ENCODE results near the gene PGBD4.

PGBD4 gene

GRCh38 chr15:34070003-34070402, 31.9 kb upstream of the PGBD4 start:
- no peak for FAIRE-seq
- no peak for DNase-seq (ENCODE audit: insufficient read length, low spot score)
- TF ChIP-seq SPI1 (IDR thresholded peaks at IDR 0.05; ENCODE audit: low read depth, low read length) (no peak), POLR2AphosphoS5 (IDR thresholded peaks at IDR 0.05; ENCODE audit: low read depth, low read length) (no peak), POU2F2 (IDR thresholded peaks at IDR 0.05; ENCODE audit: low read depth, low read length) (no peak), PAX5 (IDR thresholded peaks at IDR 0.05; ENCODE audit: insufficient read depth, low read length, severe bottlenecking) (no peak), POLR2A (IDR thresholded peaks at IDR 0.05; ENCODE audit: low read depth, low read length) (no peak), TAF1 (IDR thresholded peaks at IDR 0.05; ENCODE audit: low read depth, low read length) (no peak)

DNA sequence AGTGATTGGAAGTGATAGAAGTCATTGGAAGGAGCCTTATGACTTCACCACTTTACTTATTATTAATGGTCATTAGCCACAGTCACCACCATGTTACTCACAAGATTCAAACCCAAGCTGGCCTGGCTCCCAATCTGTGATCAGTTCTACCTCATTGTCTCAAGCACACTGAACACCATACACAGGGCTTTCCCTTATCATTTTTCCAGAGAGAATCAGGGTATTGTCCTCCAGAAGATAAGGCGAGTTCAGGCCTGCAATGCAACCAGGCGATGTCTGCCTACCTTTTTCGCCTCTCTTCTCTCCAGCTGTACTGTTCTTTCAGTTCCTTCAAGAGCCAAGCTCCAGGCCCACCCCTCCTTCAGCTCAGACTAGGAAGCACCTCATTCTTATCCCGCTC, 25.1 kb upstream of the PGBD4 start:
- DNase-seq (ENCODE audit: insufficient read length, low spot score) (no peak), FAIRE-seq (no peak)
- TF ChIP-seq TAF1 (IDR thresholded peaks at IDR 0.05; ENCODE audit: low read depth, low read length) (no peak), POLR2A (IDR thresholded peaks at IDR 0.05; ENCODE audit: low read depth, low read length) (no peak), POLR2AphosphoS5 (IDR thresholded peaks at IDR 0.05; ENCODE audit: low read depth, low read length) (no peak), PAX5 (IDR thresholded peaks at IDR 0.05; ENCODE audit: insufficient read depth, low read length, severe bottlenecking) (no peak), POU2F2 (IDR thresholded peaks at IDR 0.05; ENCODE audit: low read depth, low read length) (no peak), SPI1 (IDR thresholded peaks at IDR 0.05; ENCODE audit: low read depth, low read length) (no peak)

- DNase-seq (ENCODE audit: insufficient read length, low spot score): no peak
- TF ChIP-seq PAX5 (IDR thresholded peaks at IDR 0.05; ENCODE audit: insufficient read depth, low read length, severe bottlenecking): no peak
- no peak for TF ChIP-seq POLR2A (IDR thresholded peaks at IDR 0.05; ENCODE audit: low read depth, low read length)
- no peak for TF ChIP-seq POU2F2 (IDR thresholded peaks at IDR 0.05; ENCODE audit: low read depth, low read length)
- no peak for TF ChIP-seq POLR2AphosphoS5 (IDR thresholded peaks at IDR 0.05; ENCODE audit: low read depth, low read length)
- no peak for TF ChIP-seq SPI1 (IDR thresholded peaks at IDR 0.05; ENCODE audit: low read depth, low read length)
- no peak for TF ChIP-seq TAF1 (IDR thresholded peaks at IDR 0.05; ENCODE audit: low read depth, low read length)
- no peak for FAIRE-seq
These were observed 23.0 kb upstream of the PGBD4 start for GRCh38 chr15:34078900-34079299.

DNA sequence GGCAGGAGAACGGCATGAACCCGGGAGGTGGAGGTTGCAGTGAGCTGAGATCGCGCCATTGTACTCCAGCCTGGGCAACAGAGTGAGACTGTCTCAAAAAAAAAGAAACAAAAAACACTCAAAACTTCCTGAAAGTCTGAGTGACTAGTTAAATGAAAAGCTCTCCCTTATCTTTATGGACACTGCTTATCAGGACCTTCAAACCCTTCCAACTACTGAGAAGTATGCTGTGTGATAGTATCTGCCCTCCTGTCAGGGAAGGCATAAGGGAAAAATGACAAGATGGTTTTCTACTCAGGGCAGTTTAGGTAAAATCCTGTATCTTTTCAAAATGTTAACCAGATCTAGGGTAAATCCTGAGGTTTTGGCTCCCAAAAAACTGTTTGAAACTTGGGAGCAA, 22.0 kb upstream of the PGBD4 start:
- DNase-seq (ENCODE audit: insufficient read length, low spot score) (no peak), FAIRE-seq (no peak)
- TF ChIP-seq POU2F2 (IDR thresholded peaks at IDR 0.05; ENCODE audit: low read depth, low read length) (no peak), TAF1 (IDR thresholded peaks at IDR 0.05; ENCODE audit: low read depth, low read length) (no peak), POLR2AphosphoS5 (IDR thresholded peaks at IDR 0.05; ENCODE audit: low read depth, low read length) (no peak), PAX5 (IDR thresholded peaks at IDR 0.05; ENCODE audit: insufficient read depth, low read length, severe bottlenecking) (no peak), SPI1 (IDR thresholded peaks at IDR 0.05; ENCODE audit: low read depth, low read length) (no peak), POLR2A (IDR thresholded peaks at IDR 0.05; ENCODE audit: low read depth, low read length) (no peak)

- TF ChIP-seq TAF1 (IDR thresholded peaks at IDR 0.05; ENCODE audit: low read depth, low read length) (no peak), SPI1 (IDR thresholded peaks at IDR 0.05; ENCODE audit: low read depth, low read length) (no peak), POU2F2 (IDR thresholded peaks at IDR 0.05; ENCODE audit: low read depth, low read length) (no peak), PAX5 (IDR thresholded peaks at IDR 0.05; ENCODE audit: insufficient read depth, low read length, severe bottlenecking) (no peak), POLR2AphosphoS5 (IDR thresholded peaks at IDR 0.05; ENCODE audit: low read depth, low read length) (no peak), POLR2A (IDR thresholded peaks at IDR 0.05; ENCODE audit: low read depth, low read length) (no peak)
- peak; percentile 75 for FAIRE-seq
- no peak for DNase-seq (ENCODE audit: insufficient read length, low spot score)
These were observed 17.8 kb upstream of the PGBD4 start for GRCh38 chr15:34084086-34084485.

GRCh38 chr15:34085746-34086145, 16.1 kb upstream of the PGBD4 start:
- TF ChIP-seq PAX5 (IDR thresholded peaks at IDR 0.05; ENCODE audit: insufficient read depth, low read length, severe bottlenecking) (no peak), POLR2A (IDR thresholded peaks at IDR 0.05; ENCODE audit: low read depth, low read length) (no peak), POLR2AphosphoS5 (IDR thresholded peaks at IDR 0.05; ENCODE audit: low read depth, low read length) (no peak), SPI1 (IDR thresholded peaks at IDR 0.05; ENCODE audit: low read depth, low read length) (no peak), TAF1 (IDR thresholded peaks at IDR 0.05; ENCODE audit: low read depth, low read length) (no peak), POU2F2 (IDR thresholded peaks at IDR 0.05; ENCODE audit: low read depth, low read length) (no peak)
- FAIRE-seq (no peak), DNase-seq (ENCODE audit: insufficient read length, low spot score) (no peak)

DNA sequence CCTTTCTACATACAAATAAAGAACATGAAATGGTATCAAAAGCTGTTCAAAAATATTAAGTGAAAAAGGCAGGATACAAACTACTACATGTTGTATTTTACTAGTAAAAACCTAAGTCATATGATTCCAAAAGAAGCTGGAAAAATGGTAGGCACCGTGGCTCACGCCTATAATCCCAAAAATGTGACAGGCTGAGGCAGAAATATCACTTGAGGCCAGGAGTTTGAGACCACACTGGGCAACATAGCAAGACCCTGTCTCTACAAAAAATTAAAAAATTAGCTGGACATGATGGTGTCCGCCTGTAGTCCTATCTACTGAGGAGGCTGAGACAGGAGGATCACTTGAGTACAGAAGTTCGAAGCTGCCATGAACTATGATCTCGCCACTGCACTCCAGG, 2.0 kb upstream of the PGBD4 start:
- FAIRE-seq (no peak), DNase-seq (ENCODE audit: insufficient read length, low spot score) (no peak)
- no peak for TF ChIP-seq SPI1 (IDR thresholded peaks at IDR 0.05; ENCODE audit: low read depth, low read length)
- no peak for TF ChIP-seq POU2F2 (IDR thresholded peaks at IDR 0.05; ENCODE audit: low read depth, low read length)
- TF ChIP-seq TAF1 (IDR thresholded peaks at IDR 0.05; ENCODE audit: low read depth, low read length): no peak
- no peak for TF ChIP-seq POLR2AphosphoS5 (IDR thresholded peaks at IDR 0.05; ENCODE audit: low read depth, low read length)
- TF ChIP-seq POLR2A (IDR thresholded peaks at IDR 0.05; ENCODE audit: low read depth, low read length): no peak
- no peak for TF ChIP-seq PAX5 (IDR thresholded peaks at IDR 0.05; ENCODE audit: insufficient read depth, low read length, severe bottlenecking)

DNA sequence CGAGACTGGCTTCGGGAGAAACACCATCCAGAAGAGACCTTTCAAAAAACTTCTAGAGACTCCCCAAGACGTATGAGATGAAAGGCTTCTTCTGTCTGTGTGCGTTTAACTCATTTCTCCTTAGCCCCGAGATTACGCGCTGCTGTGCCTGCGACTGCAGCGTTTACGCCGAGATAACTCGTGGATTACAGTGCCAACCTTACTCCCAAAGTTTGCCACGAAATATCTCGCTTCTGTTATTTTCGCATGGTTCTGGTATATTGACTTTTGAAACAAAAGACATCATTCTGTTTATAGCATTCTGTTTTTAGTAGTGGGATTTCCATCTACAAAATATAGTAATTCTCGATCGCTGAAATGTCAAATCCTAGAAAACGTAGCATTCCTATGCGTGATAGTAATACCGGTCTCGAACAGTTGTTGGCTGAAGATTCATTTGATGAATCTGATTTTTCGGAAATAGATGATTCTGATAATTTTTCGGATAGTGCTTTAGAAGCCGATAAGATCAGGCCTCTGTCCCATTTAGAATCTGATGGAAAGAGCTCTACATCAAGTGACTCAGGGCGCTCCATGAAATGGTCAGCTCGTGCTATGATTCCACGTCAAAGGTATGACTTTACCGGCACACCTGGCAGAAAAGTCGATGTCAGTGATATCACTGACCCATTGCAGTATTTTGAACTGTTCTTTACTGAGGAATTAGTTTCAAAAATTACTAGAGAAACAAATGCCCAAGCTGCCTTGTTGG, 467 bp downstream of the PGBD4 start:
- no peak for TF ChIP-seq POU2F2 (IDR thresholded peaks at IDR 0.05; ENCODE audit: low read depth, low read length)
- no peak for TF ChIP-seq SPI1 (IDR thresholded peaks at IDR 0.05; ENCODE audit: low read depth, low read length)
- TF ChIP-seq TAF1 (IDR thresholded peaks at IDR 0.05; ENCODE audit: low read depth, low read length): no peak
- TF ChIP-seq POLR2AphosphoS5 (IDR thresholded peaks at IDR 0.05; ENCODE audit: low read depth, low read length): no peak
- no peak for TF ChIP-seq POLR2A (IDR thresholded peaks at IDR 0.05; ENCODE audit: low read depth, low read length)
- TF ChIP-seq PAX5 (IDR thresholded peaks at IDR 0.05; ENCODE audit: insufficient read depth, low read length, severe bottlenecking): no peak
- DNase-seq (ENCODE audit: insufficient read length, low spot score) (no peak), FAIRE-seq (no peak)

DNA sequence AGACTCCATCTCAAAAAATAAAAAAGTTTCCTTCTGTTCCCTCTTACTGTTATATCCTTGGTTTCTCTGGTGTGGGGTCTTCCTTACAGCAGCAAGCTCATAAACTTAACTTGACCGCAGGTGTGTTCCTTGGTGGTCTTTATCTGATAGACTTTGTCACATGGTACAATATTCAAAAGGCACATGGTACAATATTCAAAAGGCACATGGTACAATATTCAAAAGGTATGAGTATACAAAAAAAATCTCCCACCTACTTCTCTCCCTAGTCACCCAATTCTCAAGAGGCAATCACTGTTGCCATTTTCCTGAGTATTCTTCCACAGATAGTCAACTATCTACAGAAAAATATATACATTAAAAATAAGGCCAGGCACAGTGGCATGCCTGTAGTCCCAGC, 4.5 kb downstream of the PGBD4 start:
- TF ChIP-seq POLR2A (IDR thresholded peaks at IDR 0.05; ENCODE audit: low read depth, low read length) (no peak), PAX5 (IDR thresholded peaks at IDR 0.05; ENCODE audit: insufficient read depth, low read length, severe bottlenecking) (no peak), POU2F2 (IDR thresholded peaks at IDR 0.05; ENCODE audit: low read depth, low read length) (no peak), SPI1 (IDR thresholded peaks at IDR 0.05; ENCODE audit: low read depth, low read length) (no peak), POLR2AphosphoS5 (IDR thresholded peaks at IDR 0.05; ENCODE audit: low read depth, low read length) (no peak), TAF1 (IDR thresholded peaks at IDR 0.05; ENCODE audit: low read depth, low read length) (no peak)
- FAIRE-seq: no peak

More for the DNA sequence above, 4.5 kb downstream of the PGBD4 start:
- DNase-seq (ENCODE audit: insufficient read length, low spot score): no peak
